IPS-NIHi11 (cell line): ENCODE results near the gene C17orf114.

Experiments used
- DNase-seq: peaks from one replicate; pipeline ENCODE4 v3.0.0; 2012; ENCODE audit warnings: mixed read lengths, low spot score

C17orf114 gene

GRCh38 chr17:4788159-4788806, 13.8 kb downstream of the C17orf114 start:
- DNase-seq: no peak

GRCh38 chr17:4786516-4786915, 15.6 kb downstream of the C17orf114 start:
- DNase-seq: no peak

GRCh38 chr17:4786106-4786511, 16.0 kb downstream of the C17orf114 start, which contains the start of gene VMO1:
Gene VMO1, minus strand, starts transcription at chr17:4786364. Its CDS starts 12 bp downstream, at chr17:4786352.
- DNase-seq: no peak

- no peak for DNase-seq
Measured at GRCh38 chr17:4785311-4786105, 16.6 kb downstream of the C17orf114 start.

GRCh38 chr17:4782652-4783051, 19.5 kb downstream of the C17orf114 start:
- DNase-seq: no peak

GRCh38 chr17:4780325-4780955, 21.7 kb downstream of the C17orf114 start:
- no peak for DNase-seq

GRCh38 chr17:4777969-4778760, 24.0 kb downstream of the C17orf114 start:
- DNase-seq: no peak

- no peak for DNase-seq
Measured at GRCh38 chr17:4772235-4772613, 29.9 kb downstream of the C17orf114 start.

GRCh38 chr17:4771519-4772234, 30.5 kb downstream of the C17orf114 start, which contains the start of gene TM4SF5:
Gene TM4SF5, plus strand, starts transcription at chr17:4771886. Its CDS starts 37 bp downstream, at chr17:4771923.
- no peak for DNase-seq

GRCh38 chr17:4769628-4770027, 32.5 kb downstream of the C17orf114 start:
- DNase-seq: no peak

GRCh38 chr17:4768298-4768697, 33.8 kb downstream of the C17orf114 start:
- DNase-seq: no peak

GRCh38 chr17:4766723-4767122, 35.4 kb downstream of the C17orf114 start:
- DNase-seq: no peak

- DNase-seq: no peak
Measured at GRCh38 chr17:4766201-4766600, 35.9 kb downstream of the C17orf114 start.

GRCh38 chr17:4764595-4764994, 37.5 kb downstream of the C17orf114 start:
- DNase-seq: no peak

GRCh38 chr17:4759776-4760236, 42.3 kb downstream of the C17orf114 start:
- no peak for DNase-seq

- no peak for DNase-seq
Measured at GRCh38 chr17:4753392-4753791, 48.7 kb downstream of the C17orf114 start.

- no peak for DNase-seq
Measured at GRCh38 chr17:4751932-4752331, 50.2 kb downstream of the C17orf114 start.
